Measurements from ENCODE around the gene PTPRT. TPM values are rescaled to one million over a fixed set of nuclear protein-coding genes. Genes with fewer than 3 reads are reported as not detected.

PTPRT gene
- total and polyA plus RNA-seq, 2 of the 4 experiments (the other 2 are of a cell fraction): not detected

- Histone ChIP-seq H4K20me1 (ENCODE audit: insufficient read depth, low read length) (no peaks in the 10 kb centered on the region), H3K4me3 (ENCODE audit: insufficient read depth, low read depth, low read length) (no peak overlapping the region), H2BK15ac (ENCODE audit: low read depth, low read length) (no peak overlapping the region), H3K79me1 (ENCODE audit: low read depth in 1 of 2, low read length in 2 of 2) (no peaks in the 10 kb centered on the region), H3K18ac (ENCODE audit: low read depth, low read length) (no peak overlapping the region), H2BK5ac (ENCODE audit: low read depth, low read length, poor library complexity, severe bottlenecking) (no peak overlapping the region), H2AK5ac (ENCODE audit: low read depth, low read length) (no peak overlapping the region), H3K36me3 (ENCODE audit: control insufficient read depth, insufficient read depth, low read length) (no peaks in the 10 kb centered on the region), H2BK120ac (ENCODE audit: low read depth, low read length) (no peak overlapping the region), H3K4me2 (ENCODE audit: low read depth, low read length) (no peak overlapping the region), H4K8ac (ENCODE audit: low read depth in 2 of 2, low read length in 2 of 2) (no peak overlapping the region), H4K5ac (ENCODE audit: low read depth, low read length) (no peak overlapping the region), H3K4me1 (ENCODE audit: control insufficient read depth, insufficient read depth, low read length) (no peaks in the 10 kb centered on the region), H3K23ac (ENCODE audit: low read depth, low read length) (no peak overlapping the region), H3K9ac (ENCODE audit: low read depth, low read length) (no peak overlapping the region), H3K14ac (replicated peaks; ENCODE audit: low read depth, low read length) (no peak overlapping the region), H3K27ac (ENCODE audit: insufficient read depth, low read length) (no peak overlapping the region), H2BK20ac (ENCODE audit: low read depth, low read length) (no peak overlapping the region), H3K4ac (ENCODE audit: low read depth, low read length) (no peak overlapping the region), H3K9me3 (ENCODE audit: control insufficient read depth, insufficient read depth, low read length) (peaks cover 24% of the 10 kb centered on the region), H4K91ac (ENCODE audit: insufficient read depth, low read depth, low read length) (no peak overlapping the region), H3K56ac (ENCODE audit: extremely low read depth, insufficient read depth, low read length) (no peak overlapping the region), H3K27me3 (ENCODE audit: control insufficient read depth, insufficient read depth, low read length) (no peaks in the 10 kb centered on the region), H2AK9ac (replicated peaks; ENCODE audit: low read depth, low read length, poor library complexity) (no peak overlapping the region), H3K9me1 (ENCODE audit: insufficient read depth, low read length) (no peaks in the 10 kb centered on the region), H2AFZ (replicated peaks; ENCODE audit: low read length, poor library complexity) (no peak overlapping the region)
- no peak for ATAC-seq (ENCODE audit: low read depth)
- CTCF ChIA-PET: no interaction called here
- intact Hi-C loops (cut with micrococcal nuclease): no loop called here
- TF ChIP-seq RAD21 (IDR thresholded peaks at IDR 0.05; ENCODE audit: low read length) (no peak), CEBPB (IDR thresholded peaks at IDR 0.05; ENCODE audit: low read depth, low read length) (no peak), USF2 (IDR thresholded peaks at IDR 0.05; ENCODE audit: low read depth, low read length) (no peak), CTCF (conservative IDR thresholded peaks at IDR 0.05; ENCODE audit: low read depth, low read length) (no peak), SMC3 (IDR thresholded peaks at IDR 0.05; ENCODE audit: low read depth, low read length) (no peak), CHD1 (IDR thresholded peaks at IDR 0.05; ENCODE audit: low read depth, low read length) (no peak), MAZ (IDR thresholded peaks at IDR 0.05; ENCODE audit: borderline replicate concordance, low read depth, low read length) (no peak), NFE2L2 (IDR thresholded peaks at IDR 0.05; ENCODE audit: low read depth, low read length) (no peak), POLR2A (IDR thresholded peaks at IDR 0.05; ENCODE audit: low read depth, low read length) (no peak)
- in situ Hi-C loops (cut with MboI; ENCODE audit: low sequenced_read_pairs): no loop called here
- POLR2A ChIA-PET (ENCODE audit: unreplicated experiment): no interaction called here
- BruUV-seq (replicated peaks): no TSS peak
- dilution Hi-C loops (cut with HindIII; ENCODE audit: low sequenced_read_pairs, unreplicated experiment): no loop called here
- no CpG with 5 or more reads among the region's 3 CpGs for WGBS, 2 experiments (ENCODE audit: extremely low coverage in 2 of 2, insufficient read length in 1 of 2)
- no peak for DNase-seq
These were observed 933.9 kb downstream of the PTPRT start for GRCh38 chr20:42255821-42256220.

Measured in IMR-90 (cell line).